SK-N-SH (cell line): ENCODE data around the gene PAX3. TPM values are rescaled to one million over a fixed set of nuclear protein-coding genes. Genes with fewer than 3 reads are reported as not detected.

ENCODE experiments used
- CTCF ChIA-PET: fragments of 300-600, 350-600 bp; formaldehyde crosslinking; extraction: SDS; loops from one replicate; lab custom pipeline; 2021; lab: Yijun Ruan, JAX
- POLR2A ChIA-PET: fragments of 350-600 bp; sonication (Branson Sonifier 250); formaldehyde crosslinking; extraction: SDS; loops from one replicate; lab custom pipeline; 2020; ENCODE audit warnings: antibody characterized with exemption, inconsistent platforms; lab: Yijun Ruan, JAX
- DNase-seq: peaks from one replicate; pipeline ENCODE4 v3.0.0; 2012
- H2AFZ ChIP-seq: fragments of 200-600 bp; sonication (generic); 2 replicates; pipeline ENCODE4 v1.8.1; 2016; ENCODE audit warnings: antibody characterized with exemption, mild to moderate bottlenecking, low read depth
- H3F3A ChIP-seq: fragments of 200-600 bp; sonication (generic); replicated peaks from 2 replicates; pipeline ENCODE3; 2016; ENCODE audit warnings: antibody characterized with exemption, mild to moderate bottlenecking; ENCODE audit not compliant: insufficient read depth
- H3K27ac ChIP-seq, 2 experiments: fragments of 200-500 bp in 1 of 2; fragments of 200-600 bp in 1 of 2; sonication (Bioruptor generic) in 1 of 2; sonication (generic), shearing (Covaris generic) in 1 of 2; 2 replicates each; pipeline versions ENCODE4 v1.5.1 to v1.6.1; 2014 to 2016; ENCODE audit warnings: low read depth in 2 of 2, inconsistent platforms in 1 of 2, low read length in 1 of 2, mild to moderate bottlenecking in 1 of 2, mixed read lengths in 1 of 2
- H3K27me3 ChIP-seq: fragments of 200-600 bp; sonication (generic), shearing (Covaris generic); 2 replicates; pipeline ENCODE4 v1.6.1; 2016; ENCODE audit warnings: mixed run types; ENCODE audit not compliant: insufficient read depth
- H3K36me3 ChIP-seq, 2 experiments: fragments of 200-500 bp in 1 of 2; fragments of 200-600 bp in 1 of 2; sonication (Bioruptor generic) in 1 of 2; sonication (generic) in 1 of 2; replicated peaks in 1 of 2; 2 replicates each; pipeline versions ENCODE3 to v1.5.1; 2014 to 2016; ENCODE audit warnings: low read length in 1 of 2, mild to moderate bottlenecking in 1 of 2; ENCODE audit not compliant: insufficient read depth in 2 of 2, control insufficient read depth in 1 of 2
- H3K4me1 ChIP-seq, 2 experiments: fragments of 200-500 bp in 1 of 2; fragments of 200-600 bp in 1 of 2; sonication (Bioruptor generic) in 1 of 2; sonication (generic), shearing (Covaris generic) in 1 of 2; 2 replicates each; pipeline versions ENCODE4 v1.5.1 to v1.6.1; 2014 to 2016; ENCODE audit warnings: low read depth in 1 of 2, low read length in 1 of 2, mixed run types in 1 of 2; ENCODE audit not compliant: insufficient read depth in 2 of 2, control insufficient read depth in 1 of 2
- H3K4me2 ChIP-seq: fragments of 200-600 bp; sonication (generic), shearing (Covaris generic); 2 replicates; pipeline ENCODE4 v1.6.1; 2017; ENCODE audit warnings: mixed run types
- H3K4me3 ChIP-seq, 2 experiments: fragments of 200-500 bp in 1 of 2; fragments of 200-600 bp in 1 of 2; sonication (Bioruptor generic) in 1 of 2; sonication (generic), shearing (Covaris generic) in 1 of 2; 2 replicates each; pipeline versions ENCODE4 v1.5.1 to v1.8.1; 2014 to 2016; ENCODE audit warnings: low read depth in 2 of 2, inconsistent platforms in 1 of 2, low read length in 1 of 2, mild to moderate bottlenecking in 1 of 2, mixed read lengths in 1 of 2, moderate library complexity in 1 of 2
- H3K79me2 ChIP-seq: fragments of 200-600 bp; sonication (generic); 2 replicates; pipeline ENCODE4 v1.8.1; 2017; ENCODE audit warnings: mild to moderate bottlenecking; ENCODE audit not compliant: insufficient read depth
- H3K9ac ChIP-seq: fragments of 200-600 bp; sonication (generic); 2 replicates; pipeline ENCODE4 v1.6.1; 2017; ENCODE audit warnings: mixed run types
- H3K9me2 ChIP-seq: fragments of 200-600 bp; sonication (generic); 2 replicates; pipeline ENCODE4 v1.6.1; 2017; ENCODE audit warnings: mixed run types
- H3K9me3 ChIP-seq: fragments of 200-600 bp; sonication (generic); 2 replicates; pipeline ENCODE4 v1.6.1; 2017; ENCODE audit warnings: mixed run types, mild to moderate bottlenecking, moderate library complexity
- H4K20me1 ChIP-seq: fragments of 200-600 bp; sonication (generic); 2 replicates; pipeline ENCODE4 v1.6.1; 2017; ENCODE audit warnings: mild to moderate bottlenecking, mixed run types; ENCODE audit not compliant: insufficient read depth
- ELF1 ChIP-seq: IDR thresholded peaks from 2 replicates; pipeline ENCODE4 v1.4.0; 2012
- EP300 ChIP-seq, 2 experiments: IDR thresholded peaks; 2 replicates each; pipeline versions ENCODE4 v1.4.0 to v1.6.1; 2012; ENCODE audit warnings: borderline replicate concordance in 1 of 2, low read depth in 1 of 2, low read length in 1 of 2
- EZH2phosphoT487 ChIP-seq: fragments of 200-600 bp; sonication (generic); IDR thresholded peaks from 2 replicates; pipeline ENCODE4 v1.6.1; 2017; ENCODE audit warnings: low read depth, mixed run types, mild to moderate bottlenecking, antibody characterized with exemption, moderate library complexity, borderline replicate concordance
- FOSL2 ChIP-seq: IDR thresholded peaks from 2 replicates; pipeline ENCODE4 v1.4.0; 2012; ENCODE audit warnings: low read depth, mild to moderate bottlenecking, moderate library complexity, borderline replicate concordance
- FOXJ3 ChIP-seq: sonication (generic); formaldehyde crosslinking; IDR thresholded peaks from 2 replicates; pipeline ENCODE4 v1.5.1; 2020; ENCODE audit warnings: mild to moderate bottlenecking, missing genetic modification reagents
- FOXM1 ChIP-seq: IDR thresholded peaks from 2 replicates; pipeline ENCODE4 v1.4.0; 2012; ENCODE audit warnings: low read depth, mild to moderate bottlenecking
- GABPA ChIP-seq: IDR thresholded peaks from 2 replicates; pipeline ENCODE4 v1.4.0; 2012; ENCODE audit warnings: low read depth, mild to moderate bottlenecking
- IRF3 ChIP-seq: fragments of 150-350 bp; IDR thresholded peaks from 2 replicates; pipeline ENCODE4 v1.6.1; 2016; ENCODE audit warnings: mild to moderate bottlenecking, low read depth, low read length
- MEF2A ChIP-seq: IDR thresholded peaks from 2 replicates; pipeline ENCODE4 v1.4.0; 2012; ENCODE audit warnings: low read depth, borderline replicate concordance
- MXI1 ChIP-seq: IDR thresholded peaks from 2 replicates; pipeline ENCODE4 v1.6.1; 2012; ENCODE audit warnings: mild to moderate bottlenecking, low read depth, low read length, improper control_type of control experiment
- NRF1 ChIP-seq: IDR thresholded peaks from 2 replicates; pipeline ENCODE4 v1.6.1; 2012; ENCODE audit warnings: low read depth, mild to moderate bottlenecking, low read length
- PBX3 ChIP-seq: IDR thresholded peaks from 2 replicates; pipeline ENCODE4; 2012
- RAD21 ChIP-seq: IDR thresholded peaks from 2 replicates; pipeline ENCODE4 v1.6.1; 2012; ENCODE audit warnings: mild to moderate bottlenecking, low read length
- REST ChIP-seq: IDR thresholded peaks from 2 replicates; pipeline ENCODE4 v1.6.1; 2012; ENCODE audit warnings: mild to moderate bottlenecking, low read depth, low read length, moderate library complexity
- RXRA ChIP-seq: IDR thresholded peaks from 2 replicates; pipeline ENCODE4 v1.4.0; 2012; ENCODE audit warnings: low read depth, mild to moderate bottlenecking, borderline replicate concordance
- SMC3 ChIP-seq: IDR thresholded peaks from 2 replicates; pipeline ENCODE4 v1.6.1; 2012; ENCODE audit warnings: low read depth, low read length, improper control_type of control experiment
- USF2 ChIP-seq: fragments of 150-350 bp; IDR thresholded peaks from 2 replicates; pipeline ENCODE4 v1.6.1; 2017; ENCODE audit warnings: antibody characterized with exemption, low read length, low read depth, borderline replicate concordance
- YY1 ChIP-seq: IDR thresholded peaks from 2 replicates; pipeline ENCODE4 v1.4.0; 2012; ENCODE audit warnings: low read depth, mild to moderate bottlenecking
- WGBS: methylation state at CpG from one replicate; pipeline ENCODE4 v1.1.6; 2017; ENCODE audit warnings: low lambda C conversion rate; 5-methylcytosine and 5-hydroxymethylcytosine counted together
- polyA plus RNA-seq, 3 experiments: library from polyadenylated mRNA; depleted of rRNA; stranded (reverse); fragments of >200 nt; gene quantifications; 2 replicates each; pipeline ENCODE4 v1.2.3, GENCODE V29; 2012

The PAX3 gene
- polyA plus RNA-seq, 1 of the 3 experiments (the other 2 are of a cell fraction): not detected

GRCh38 chr2:222287862-222288479 lies 10.8 kb downstream of the PAX3 start:
- no peak for DNase-seq
- H2AFZ ChIP-seq: no peak overlapping the region
- no peaks in the 10 kb centered on the region for H3K79me2 ChIP-seq
- CTCF ChIA-PET: interaction anchor here (1.4 to 2.6 kb wide), 2 partner anchors 26 to 30 kb away, joined by 3 to 6 read pairs; no protein-coding TSS in a partner anchor
- TF ChIP-seq RAD21 (no peak), NRF1 (no peak), YY1 (no peak), REST (no peak), USF2 (no peak), MEF2A (no peak), FOXM1 (no peak), EZH2phosphoT487 (no peak)
- H3K27ac ChIP-seq: no peak overlapping the region
- H3K4me2 ChIP-seq: no peak overlapping the region
- no peaks in the 10 kb centered on the region for H3F3A ChIP-seq
- H3K9me2 ChIP-seq: no peaks in the 10 kb centered on the region
- H3K27me3 ChIP-seq: peaks cover 71% of the 10 kb centered on the region
- no peak overlapping the region for H3K4me3 ChIP-seq
- no peaks in the 10 kb centered on the region; a peak in 1 of 4 replicates for H3K4me1 ChIP-seq
- no peaks in the 10 kb centered on the region for H3K36me3 ChIP-seq
- no peak overlapping the region for H3K9ac ChIP-seq
- H4K20me1 ChIP-seq: no peaks in the 10 kb centered on the region
- no peaks in the 10 kb centered on the region for H3K9me3 ChIP-seq
- WGBS: 0% methylated on average over 4 of the region's 4 CpGs
- POLR2A ChIA-PET: no interaction called here

GRCh38 chr2:222284466-222284865 lies 14.3 kb downstream of the PAX3 start:
- Histone ChIP-seq H3K27ac (no peak overlapping the region), H3K9ac (no peak overlapping the region), H3K4me3 (no peak overlapping the region), H3K27me3 (peaks cover 44% of the 10 kb centered on the region), H3K4me1 (no peaks in the 10 kb centered on the region; a peak in 1 of 4 replicates), H3K9me2 (no peaks in the 10 kb centered on the region), H3K4me2 (no peak overlapping the region), H2AFZ (no peak overlapping the region), H3K79me2 (no peaks in the 10 kb centered on the region), H4K20me1 (no peaks in the 10 kb centered on the region), H3K9me3 (no peaks in the 10 kb centered on the region), H3K36me3 (no peaks in the 10 kb centered on the region), H3F3A (no peaks in the 10 kb centered on the region)
- CTCF ChIA-PET: interaction anchor here (1.0 to 1.2 kb wide), 3 partner anchors 15 to 330 kb away, joined by 3 to 4 read pairs (median 3); no protein-coding TSS in a partner anchor
- POLR2A ChIA-PET: no interaction called here
- 0% methylated on average over 3 of the region's 3 CpGs for WGBS
- DNase-seq: no peak
- no peak for TF ChIP-seq MXI1
- no peak for TF ChIP-seq EZH2phosphoT487
- TF ChIP-seq GABPA: no peak
- TF ChIP-seq PBX3: no peak
- TF ChIP-seq EP300 (IDR thresholded peaks at IDR 0.05; ENCODE audit: borderline replicate concordance in 1 of 2, low read depth in 1 of 2, low read length in 1 of 2): no peak
- TF ChIP-seq ELF1: no peak
- TF ChIP-seq FOSL2: no peak
- TF ChIP-seq MEF2A: no peak
- no peak for TF ChIP-seq FOXM1
- no peak for TF ChIP-seq USF2
- no peak for TF ChIP-seq SMC3
- no peak for TF ChIP-seq IRF3
- TF ChIP-seq NRF1: no peak
- TF ChIP-seq RXRA: no peak
- TF ChIP-seq FOXJ3 (CRISPR knock-in tag): no peak
